GM19468 (cell line): ENCODE measurements around the gene FNBP1L.

Experiments used
- ATAC-seq: cut with Tn5 transposase; IDR thresholded peaks from one replicate; pipeline ENCODE4 v1.9.1; 2021; ENCODE audit warnings: mild to moderate bottlenecking, moderate library complexity, moderate number of reproducible peaks; ENCODE audit not compliant: unreplicated experiment; ENCODE audit errors: extremely low read depth

FNBP1L gene

GRCh38 chr1:93565496-93566206 is 117.7 kb downstream of the FNBP1L start:
- no peak for ATAC-seq

GRCh38 chr1:93566227-93566626 is 118.3 kb downstream of the FNBP1L start:
- no peak for ATAC-seq

GRCh38 chr1:93567255-93567918 is 119.5 kb downstream of the FNBP1L start:
- no peak for ATAC-seq

- ATAC-seq, result no peak
Measured at GRCh38 chr1:93569489-93569888, 121.6 kb downstream of the FNBP1L start.

- no peak for ATAC-seq
Measured at GRCh38 chr1:93571623-93572310, 123.8 kb downstream of the FNBP1L start.

GRCh38 chr1:93573940-93574469 is 126.1 kb downstream of the FNBP1L start:
- no peak for ATAC-seq

GRCh38 chr1:93574511-93574910 is 126.6 kb downstream of the FNBP1L start:
- no peak for ATAC-seq

GRCh38 chr1:93574991-93575390 is 127.1 kb downstream of the FNBP1L start:
- ATAC-seq, result no peak

GRCh38 chr1:93575621-93576284 is 127.8 kb downstream of the FNBP1L start:
- no peak for ATAC-seq

- no peak for ATAC-seq
Measured at GRCh38 chr1:93576346-93576745, 128.4 kb downstream of the FNBP1L start.

- ATAC-seq, result no peak
Measured at GRCh38 chr1:93576746-93577145, 128.8 kb downstream of the FNBP1L start.

GRCh38 chr1:93577536-93578432 is 129.9 kb downstream of the FNBP1L start:
- no peak for ATAC-seq

GRCh38 chr1:93578433-93578830 is 130.5 kb downstream of the FNBP1L start:
- ATAC-seq, result no peak

GRCh38 chr1:93578911-93579825 is 131.2 kb downstream of the FNBP1L start:
- no peak for ATAC-seq

GRCh38 chr1:93579891-93580290 is 132.0 kb downstream of the FNBP1L start:
- ATAC-seq, result no peak

GRCh38 chr1:93581917-93582850 is 134.3 kb downstream of the FNBP1L start:
- no peak for ATAC-seq

- no peak for ATAC-seq
Measured at GRCh38 chr1:93584261-93585003, 136.5 kb downstream of the FNBP1L start.
